Stimulated activated CD4-positive, alpha-beta T cell treated with anti-CD3 and anti-CD28 coated beads, Interleukin-12 subunit alpha, Interleukin-12 subunit beta, amount 100 ng/mL, for 4 hours (primary cell): ENCODE measurements around the gene GGA1.
A peak's percentile ranks its signal among the peaks of the same experiment; 100 is the strongest.

Source experiments
- DNase-seq: peaks from one replicate; pipeline ENCODE4 v3.0.0-alpha.2; 2020

GGA1 gene

DNA sequence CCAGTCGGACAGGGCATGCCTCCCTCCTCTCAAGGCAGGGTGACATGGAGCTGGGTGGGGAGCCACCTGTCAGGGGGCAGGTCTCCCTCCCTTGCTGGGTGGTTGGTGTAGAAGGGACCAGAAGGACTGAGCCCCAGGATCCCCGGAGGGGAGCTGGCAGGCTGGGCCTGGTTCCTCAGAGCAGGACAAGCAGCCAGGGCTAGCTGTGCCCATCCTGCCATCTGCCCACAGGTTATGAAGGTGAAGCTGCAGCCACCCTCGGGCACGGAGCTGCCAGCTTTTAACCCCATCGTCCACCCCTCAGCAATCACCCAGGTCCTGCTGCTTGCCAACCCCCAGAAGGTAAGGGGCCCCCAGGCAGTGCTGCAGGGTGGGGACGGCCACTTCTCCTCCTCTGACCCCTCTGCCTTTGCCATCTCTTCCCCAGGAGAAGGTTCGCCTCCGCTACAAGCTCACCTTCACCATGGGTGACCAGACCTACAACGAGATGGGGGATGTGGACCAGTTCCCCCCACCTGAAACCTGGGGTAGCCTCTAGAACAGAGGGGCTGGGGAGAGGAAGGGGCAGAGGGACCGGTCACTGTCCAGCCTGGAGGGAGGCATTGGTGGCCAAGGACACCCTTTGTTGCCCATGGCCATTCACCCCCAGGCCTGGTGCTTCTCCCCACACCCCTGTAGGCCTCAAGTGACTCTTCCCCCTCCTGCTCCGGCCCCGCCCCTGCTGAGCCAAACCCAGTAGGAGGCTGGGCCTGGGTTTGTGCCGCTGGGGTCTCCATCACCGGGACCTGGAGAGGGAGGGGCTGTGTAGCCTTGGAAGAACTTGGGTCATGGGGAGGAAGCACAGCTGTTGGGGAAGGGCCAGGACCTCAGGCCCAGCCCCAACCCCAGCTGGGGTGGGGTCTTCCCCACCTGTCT, 23.8 kb downstream of the GGA1 start:
- no peak for DNase-seq

GRCh38 chr22:37633089-37633624, 24.5 kb downstream of the GGA1 start:
- DNase-seq, result no peak

GRCh38 chr22:37633625-37634416, 25.2 kb downstream of the GGA1 start:
- DNase-seq, result peak; percentile 43

DNA sequence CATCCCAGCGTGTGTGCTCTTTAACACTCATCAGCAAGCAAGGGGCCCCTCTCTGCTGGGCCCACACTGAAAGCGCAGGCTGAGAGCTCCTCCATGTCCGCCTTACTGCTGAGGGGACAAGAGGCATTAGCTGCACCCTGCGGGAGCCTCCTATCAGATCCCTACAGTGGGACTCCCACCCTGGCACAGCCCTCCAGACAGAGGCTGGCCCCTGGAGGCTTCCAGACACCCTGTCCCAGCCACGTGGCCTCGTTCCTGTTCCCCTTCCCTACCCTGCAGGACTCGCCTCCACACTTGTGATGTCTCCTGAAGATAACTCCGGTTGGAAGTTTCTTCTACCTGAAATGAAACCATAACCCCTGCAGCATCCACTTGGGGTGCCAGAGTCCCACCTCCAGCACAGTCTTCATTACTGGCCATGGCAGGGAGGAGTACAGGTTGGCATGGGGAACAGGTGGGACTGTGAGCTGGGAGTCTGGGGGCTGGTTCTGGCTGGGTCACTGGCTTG, 25.8 kb downstream of the GGA1 start:
- no peak for DNase-seq

- DNase-seq, result no peak
These were observed 26.5 kb downstream of the GGA1 start for GRCh38 chr22:37635157-37635556.

GRCh38 chr22:37636186-37636948, 27.7 kb downstream of the GGA1 start:
- DNase-seq, result no peak

DNA sequence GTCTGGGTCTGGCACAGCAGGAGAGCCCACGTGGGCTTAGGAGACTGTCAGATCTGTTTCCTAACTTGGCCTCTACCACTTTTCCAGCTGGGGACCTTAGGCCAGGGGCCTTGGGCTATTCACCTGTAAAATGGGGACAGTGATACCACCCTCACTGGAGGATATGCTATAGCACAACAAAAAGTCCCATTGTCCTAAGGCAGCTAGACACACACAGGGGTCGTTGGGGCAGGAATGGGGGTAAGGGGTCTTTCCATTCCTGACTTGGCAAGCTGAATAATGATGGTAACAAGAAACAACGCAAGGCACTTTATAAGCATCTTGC, 28.3 kb downstream of the GGA1 start:
- DNase-seq, result no peak

DNA sequence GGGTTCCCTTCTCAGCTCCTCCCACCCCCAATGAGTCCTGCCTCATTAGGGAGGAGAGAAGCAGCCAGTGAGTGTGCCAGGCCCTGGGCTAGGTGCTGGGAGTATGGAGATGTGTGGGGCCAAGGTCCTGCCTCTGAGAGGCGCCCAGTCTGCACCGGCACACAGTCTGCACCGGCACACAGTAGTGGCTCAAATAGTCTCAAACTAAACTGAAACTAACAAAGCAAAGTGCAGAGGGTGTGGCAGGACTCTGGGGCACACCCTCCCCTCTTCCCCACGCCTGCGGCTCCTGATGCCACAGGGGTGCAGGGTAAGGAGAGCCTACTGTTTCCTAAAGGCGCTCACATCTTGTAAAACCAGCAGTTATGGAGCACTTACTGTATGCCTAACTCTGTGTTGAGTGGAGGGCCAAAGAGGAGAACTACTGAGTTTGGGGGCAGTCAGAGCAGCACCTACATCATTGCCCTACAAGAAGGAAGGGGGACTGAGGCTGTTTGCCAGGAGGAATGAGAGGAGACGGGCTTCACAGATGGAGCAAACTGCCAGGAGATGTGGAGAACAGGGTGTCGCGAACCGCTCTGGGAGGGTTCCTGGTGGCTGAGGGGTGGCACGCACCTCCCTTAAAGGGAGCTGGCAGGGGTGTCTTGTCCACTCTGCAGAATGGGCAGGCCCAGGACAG, 29.9 kb downstream of the GGA1 start:
- DNase-seq, result no peak

DNA sequence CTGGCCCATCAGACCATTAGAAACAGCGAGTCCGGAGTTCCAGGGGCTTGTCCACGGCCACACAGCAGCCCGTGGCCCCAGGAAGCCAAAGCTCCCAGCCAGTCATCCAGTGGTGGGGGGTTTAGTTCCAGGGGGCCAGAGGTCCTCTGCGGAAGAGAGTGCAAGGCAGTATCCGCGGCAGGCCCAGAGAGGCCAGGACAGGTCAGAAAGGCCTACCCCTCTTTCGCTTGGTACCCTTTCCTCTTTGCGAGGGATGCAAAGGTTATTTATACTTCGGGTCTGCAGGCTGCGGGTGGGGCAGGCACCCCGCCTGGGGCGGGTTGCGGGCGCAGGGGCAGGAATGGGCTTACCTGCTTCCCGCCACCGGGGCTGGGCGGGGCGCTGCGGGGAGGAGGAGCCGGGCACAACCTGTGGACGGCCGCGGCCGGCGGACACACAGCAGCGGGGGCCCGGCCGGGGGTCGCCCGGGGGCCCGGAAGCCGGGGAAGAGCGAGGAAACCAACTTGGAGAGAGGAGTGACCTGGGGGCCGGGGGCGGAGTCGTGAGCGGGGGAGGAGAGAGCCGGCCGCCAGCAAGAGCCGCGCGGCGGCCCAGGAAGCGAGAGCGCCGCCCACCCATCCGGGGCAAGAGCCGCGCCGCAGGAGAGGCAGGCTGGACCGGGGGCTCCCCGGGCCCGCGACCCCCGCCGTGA, 30.6 kb downstream of the GGA1 start, which contains the start of gene SH3BP1:
Gene SH3BP1 (plus strand): TSS at position 600 of the 691 bp plus-strand sequence. CDS start 119 bp downstream, outside the sequence.
- DNase-seq, result peak; percentile 57

DNA sequence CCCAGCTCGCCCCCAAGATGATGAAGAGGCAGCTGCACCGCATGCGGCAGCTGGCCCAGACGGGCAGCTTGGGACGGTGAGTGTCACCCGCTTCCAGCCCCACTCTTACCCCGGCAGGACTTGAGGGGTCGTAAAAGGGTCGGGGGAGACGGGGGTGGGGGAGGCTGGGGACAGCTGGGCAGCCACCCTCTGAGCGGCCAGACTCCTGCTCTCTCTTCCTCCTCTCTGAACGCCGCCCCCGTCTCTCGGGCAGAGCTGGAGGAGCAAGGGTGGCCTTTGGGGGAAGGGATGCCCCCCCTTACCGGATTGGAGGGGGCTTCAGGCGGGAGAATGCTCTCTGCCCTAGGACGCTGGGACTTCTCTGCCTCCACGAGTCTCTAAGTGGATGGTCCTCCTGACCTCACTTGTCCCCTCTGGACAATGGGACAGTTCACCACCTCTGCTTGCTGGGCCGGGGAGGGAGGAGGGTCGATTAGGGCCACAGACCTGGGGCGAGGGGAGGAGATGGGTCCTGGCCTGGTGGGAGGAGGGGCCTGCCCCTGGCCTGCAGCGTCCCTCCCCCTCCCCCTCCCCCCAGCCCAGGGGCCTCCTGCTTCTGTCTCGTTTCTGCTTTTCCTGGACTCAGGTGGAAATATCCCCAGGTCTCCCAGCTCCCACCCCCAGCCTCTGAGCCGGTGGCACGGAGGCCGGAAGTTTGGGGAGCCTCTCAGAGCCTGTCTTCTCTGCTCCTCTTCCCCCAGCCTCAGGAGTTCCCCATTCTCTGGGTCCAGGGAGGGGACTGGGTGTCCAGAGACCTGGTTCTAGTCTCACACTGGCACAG, 31.3 kb downstream of the GGA1 start:
- no peak for DNase-seq

- DNase-seq, result no peak
These were observed 32.2 kb downstream of the GGA1 start for GRCh38 chr22:37640591-37641560.

GRCh38 chr22:37641561-37641949, 32.9 kb downstream of the GGA1 start:
- no peak for DNase-seq

GRCh38 chr22:37643225-37643847, 34.7 kb downstream of the GGA1 start:
- DNase-seq, result peak; percentile 89

- no peak for DNase-seq
These were observed 38.7 kb downstream of the GGA1 start for GRCh38 chr22:37647317-37647716.

- DNase-seq, result no peak
These were observed 39.3 kb downstream of the GGA1 start for GRCh38 chr22:37647928-37648327.

- DNase-seq, result no peak
These were observed 42.0 kb downstream of the GGA1 start for GRCh38 chr22:37650463-37651136.

GRCh38 chr22:37654563-37655251, 46.1 kb downstream of the GGA1 start:
- no peak for DNase-seq

DNA sequence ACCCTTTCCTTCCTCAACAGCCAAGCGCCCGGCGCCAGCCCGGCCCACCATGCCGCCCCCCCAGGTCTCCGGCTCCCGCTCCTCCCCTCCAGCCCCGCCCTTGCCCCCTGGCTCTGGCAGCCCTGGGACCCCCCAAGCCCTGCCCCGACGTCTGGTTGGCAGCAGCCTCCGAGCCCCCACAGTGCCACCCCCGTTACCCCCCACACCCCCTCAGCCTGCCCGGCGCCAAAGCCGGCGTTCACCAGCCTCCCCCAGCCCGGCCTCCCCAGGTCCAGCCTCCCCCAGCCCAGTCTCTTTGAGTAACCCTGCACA, 46.6 kb downstream of the GGA1 start:
- DNase-seq, result no peak
